ENCODE results near the gene TCHHL1. TPM values are rescaled to one million over a fixed set of nuclear protein-coding genes. Genes with fewer than 3 reads are reported as not detected.

The TCHHL1 gene
- total and polyA plus RNA-seq, 5 experiments from 2014 or later, result not detected

DNA sequence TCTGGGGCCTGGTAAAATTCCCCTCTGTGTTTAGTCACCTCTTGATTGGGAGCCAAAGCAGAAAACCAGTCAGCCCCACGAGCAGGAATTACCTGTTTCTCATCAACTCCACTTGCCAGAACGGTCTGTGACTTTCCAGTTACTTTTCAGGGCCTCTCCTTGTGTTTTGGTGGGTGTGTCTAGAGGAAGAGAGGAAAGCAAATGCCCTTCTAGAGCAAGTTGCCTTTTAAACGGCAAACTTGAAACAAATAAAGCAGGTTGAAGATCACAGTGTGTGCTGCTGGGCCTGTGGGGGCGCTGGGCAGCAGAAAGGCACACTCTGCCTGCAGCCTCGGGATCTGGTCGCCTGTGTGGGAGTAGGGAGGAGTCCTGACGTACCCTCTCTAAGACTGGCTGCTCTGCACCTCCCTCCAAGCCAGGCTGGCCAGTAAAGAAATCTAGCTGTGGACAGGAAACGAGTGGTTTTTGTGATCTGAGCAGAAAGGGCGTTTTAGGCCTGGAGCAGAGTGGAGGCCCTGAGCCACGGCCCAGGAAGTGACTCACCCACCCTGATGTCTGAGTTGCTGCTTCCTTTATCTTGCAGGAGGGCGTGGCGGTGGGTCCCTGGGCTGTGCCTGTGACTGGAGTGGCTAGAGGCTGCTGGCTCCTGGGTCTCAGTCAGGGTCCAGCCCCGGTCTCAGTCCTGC is 41.0 kb downstream of the TCHHL1 start:
- Mint-ChIP-seq H3K4me1 (peaks cover 14 to 53% (median 31%) of the 10 kb centered on the region in 4 donors), H3K36me3 (no peaks in the 10 kb centered on the region), H3K27me3 (peaks cover 0 to 4% (median 0%) of the 10 kb centered on the region in 5 donors), H3K27ac (peak overlapping the region; percentile 96 to 99 (median 98)), H3K4me3 (peak overlapping the region; percentile 65 to 88 (median 82)), H3K9me3 (no peaks in the 10 kb centered on the region)
- ATAC-seq (peak; percentile 91 to 92), DNase-seq (peak; percentile 54 to 90 (median 72))
- POLR2A ChIA-PET, result interaction anchor here (0.6 to 7.6 kb wide), 5 partner anchors 12 to 411 kb away, joined by 3 to 112 read pairs (median 7); partner anchors contain the start of gene S100A11

DNA sequence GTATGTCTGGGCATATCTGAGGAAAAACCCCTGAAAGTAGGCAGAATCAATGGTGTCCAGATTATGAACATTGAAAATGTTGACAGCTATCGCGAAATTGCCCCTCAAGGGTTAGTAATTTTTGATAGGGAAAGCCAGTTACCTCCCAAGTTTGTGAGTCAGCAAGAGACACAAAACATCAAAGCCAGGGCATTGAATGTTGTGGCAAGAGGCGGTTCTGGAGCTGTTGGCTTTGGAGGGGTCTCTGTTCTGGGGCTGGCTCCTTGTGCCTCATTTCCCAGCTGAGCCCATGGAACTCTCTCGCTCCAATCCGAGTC is 41.5 kb downstream of the TCHHL1 start:
- no peaks in the 10 kb centered on the region for H3K27me3 Mint-ChIP-seq
- H3K9me3 Mint-ChIP-seq, result no peaks in the 10 kb centered on the region
- H3K27ac Mint-ChIP-seq, result peak overlapping the region; percentile 96 to 99 (median 98)
- H3K36me3 Mint-ChIP-seq, result no peaks in the 10 kb centered on the region
- peaks cover 12 to 49% (median 27%) of the 10 kb centered on the region in 4 donors for H3K4me1 Mint-ChIP-seq
- peak overlapping the region in 9 of 10 donors; percentile 65 to 88 (median 82) for H3K4me3 Mint-ChIP-seq
- ATAC-seq, result peak in 1 of 2 donors; percentile 5
- DNase-seq, result peak in 1 of 10 donors; percentile 8
- POLR2A ChIA-PET, result interaction anchor here (0.6 to 7.6 kb wide), 5 partner anchors 11 to 412 kb away, joined by 4 to 112 read pairs (median 7); partner anchors contain the start of gene S100A11

DNA sequence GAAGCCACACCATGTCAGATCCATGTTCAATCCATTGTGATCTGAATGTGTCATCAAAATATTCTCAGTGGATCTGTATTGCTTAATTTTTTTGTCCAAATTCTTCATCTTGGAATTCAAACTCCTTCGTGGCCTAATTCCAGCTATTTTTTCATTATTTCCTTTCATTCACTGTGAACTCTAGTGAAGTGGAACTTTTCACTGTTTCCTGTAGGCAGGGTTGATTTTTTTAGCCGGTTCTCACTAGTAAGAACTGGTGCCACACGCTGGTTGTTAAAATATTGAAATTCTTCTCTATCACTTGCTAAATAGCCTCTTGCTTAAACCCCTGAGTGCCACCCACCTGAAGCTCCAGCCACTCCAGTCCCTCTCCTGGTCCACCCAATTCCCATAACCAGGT is 44.5 kb downstream of the TCHHL1 start:
- Mint-ChIP-seq H3K36me3 (no peaks in the 10 kb centered on the region), H3K9me3 (no peaks in the 10 kb centered on the region)
- ATAC-seq, result no peak

DNA sequence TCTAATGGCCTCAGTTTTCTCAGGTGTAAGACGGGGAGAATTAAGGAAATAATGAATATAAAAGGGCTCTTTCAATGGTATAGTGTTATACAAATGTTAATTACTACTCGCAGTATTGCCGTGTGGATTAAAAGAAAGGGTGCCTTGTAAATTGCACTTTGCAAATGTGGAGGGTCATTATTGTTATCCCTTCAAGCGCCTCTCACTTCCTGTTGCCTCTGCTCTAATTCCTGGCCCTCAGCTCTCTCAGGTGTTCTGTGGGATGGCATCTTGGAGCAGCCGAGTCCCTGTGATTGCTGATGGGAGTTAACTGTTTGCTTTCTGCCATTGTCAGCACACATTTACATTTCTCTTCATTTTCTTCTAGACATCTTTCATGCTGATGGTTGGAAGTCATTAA is 45.0 kb downstream of the TCHHL1 start:
- Mint-ChIP-seq H3K27ac (peak overlapping the region in 1 of 10 donors; percentile 64), H3K4me1 (peaks cover 12 to 31% (median 26%) of the 10 kb centered on the region in 4 donors), H3K27me3 (no peaks in the 10 kb centered on the region), H3K36me3 (no peaks in the 10 kb centered on the region), H3K4me3 (no peak overlapping the region), H3K9me3 (no peaks in the 10 kb centered on the region)
- DNase-seq (no peak), ATAC-seq (no peak)
- POLR2A ChIA-PET, result interaction anchor here (7.6 kb wide), 1 partner anchor 8 kb away, joined by 112 read pairs; the partner anchor contains the start of gene S100A11

More for the DNA sequence above, 44.5 kb downstream of the TCHHL1 start:
- no peak for DNase-seq
- H3K27me3 Mint-ChIP-seq, result no peaks in the 10 kb centered on the region
- H3K4me3 Mint-ChIP-seq, result no peak overlapping the region
- POLR2A ChIA-PET, result interaction anchor here (7.6 kb wide), 1 partner anchor 8 kb away, joined by 112 read pairs; the partner anchor contains the start of gene S100A11
- H3K27ac Mint-ChIP-seq, result peak overlapping the region in 4 of 10 donors; percentile 37 to 71 (median 52)
- H3K4me1 Mint-ChIP-seq, result peaks cover 12 to 33% (median 26%) of the 10 kb centered on the region in 4 donors

DNA sequence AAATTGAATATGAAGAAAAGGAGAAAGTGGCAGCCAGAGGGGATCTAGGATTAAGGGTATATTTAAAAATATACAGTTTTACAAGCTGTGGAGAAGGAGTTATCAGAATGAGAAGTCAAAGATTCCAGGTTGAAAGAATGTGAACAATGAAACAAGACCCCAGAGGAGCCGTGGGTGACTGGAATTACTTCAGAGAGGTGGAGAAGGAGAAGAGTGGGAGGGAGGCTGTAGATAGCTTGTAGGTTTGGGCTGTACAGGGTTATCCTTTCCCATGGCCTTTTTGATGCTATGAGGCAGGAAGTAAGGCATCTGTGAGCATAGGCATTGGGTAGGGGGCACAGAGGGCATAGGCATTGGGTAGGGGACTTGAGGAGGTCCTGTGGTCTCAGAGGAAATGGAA is 46.8 kb downstream of the TCHHL1 start:
- H3K9me3 Mint-ChIP-seq, result no peaks in the 10 kb centered on the region
- peaks cover 3 to 25% (median 14%) of the 10 kb centered on the region in 4 donors for H3K4me1 Mint-ChIP-seq
- DNase-seq (no peak), ATAC-seq (no peak)
- POLR2A ChIA-PET, result no interaction called here
- H3K27ac Mint-ChIP-seq, result no peak overlapping the region
- H3K27me3 Mint-ChIP-seq, result no peaks in the 10 kb centered on the region
- H3K36me3 Mint-ChIP-seq, result no peaks in the 10 kb centered on the region
- no peak overlapping the region for H3K4me3 Mint-ChIP-seq

DNA sequence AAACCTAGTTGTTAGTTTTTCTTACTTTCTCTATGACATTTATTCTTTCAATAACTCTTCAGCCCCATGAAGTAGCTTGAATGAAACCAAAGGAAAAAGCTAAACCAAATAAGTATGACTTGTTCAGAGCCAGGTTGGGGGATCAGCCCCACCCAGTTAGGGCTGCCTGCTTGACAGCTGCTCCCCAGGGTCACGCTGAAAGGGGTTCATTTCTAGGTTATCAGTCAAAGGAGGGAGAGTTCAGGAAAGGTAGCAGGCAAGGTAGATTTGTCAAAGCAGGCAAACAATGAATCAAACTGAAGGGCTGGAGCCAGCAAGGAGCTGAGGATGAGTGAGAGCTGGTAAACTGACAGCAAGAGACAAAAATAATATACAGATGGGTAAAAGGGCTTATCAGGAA is 49.0 kb downstream of the TCHHL1 start:
- POLR2A ChIA-PET, result no interaction called here
- no peak overlapping the region for H3K4me3 Mint-ChIP-seq
- no peaks in the 10 kb centered on the region for H3K27me3 Mint-ChIP-seq
- H3K4me1 Mint-ChIP-seq, result peaks cover 14 to 31% (median 25%) of the 10 kb centered on the region in 4 donors
- no peaks in the 10 kb centered on the region for H3K36me3 Mint-ChIP-seq
- DNase-seq, result no peak
- no peaks in the 10 kb centered on the region for H3K9me3 Mint-ChIP-seq
- no peak overlapping the region for H3K27ac Mint-ChIP-seq
- ATAC-seq, result no peak

DNA sequence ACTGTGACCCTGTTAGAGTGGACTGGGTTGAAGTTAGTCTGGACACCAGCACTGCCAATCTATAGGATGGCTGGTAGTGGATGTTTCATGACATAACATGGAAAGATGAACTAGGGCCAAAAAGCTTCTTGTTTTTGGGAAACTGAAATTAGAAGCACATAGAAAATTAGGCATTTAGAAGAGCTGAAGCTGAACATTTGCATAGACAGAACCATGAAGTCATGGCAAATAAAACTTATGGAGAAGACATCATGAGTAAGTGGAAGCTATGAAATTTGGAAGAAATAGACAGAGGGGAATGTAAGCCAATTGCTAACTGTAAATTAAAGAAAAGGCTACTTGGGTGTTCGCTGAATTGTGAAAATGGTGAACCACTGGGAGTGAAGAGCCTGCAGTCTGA is 49.4 kb downstream of the TCHHL1 start:
- no peak for ATAC-seq
- Mint-ChIP-seq H3K4me3 (no peak overlapping the region), H3K9me3 (no peaks in the 10 kb centered on the region), H3K27ac (peak overlapping the region in 1 of 10 donors; percentile 18), H3K4me1 (peaks cover 16 to 35% (median 26%) of the 10 kb centered on the region in 4 donors), H3K27me3 (no peaks in the 10 kb centered on the region), H3K36me3 (no peaks in the 10 kb centered on the region)
- POLR2A ChIA-PET, result no interaction called here
- DNase-seq, result no peak

DNA sequence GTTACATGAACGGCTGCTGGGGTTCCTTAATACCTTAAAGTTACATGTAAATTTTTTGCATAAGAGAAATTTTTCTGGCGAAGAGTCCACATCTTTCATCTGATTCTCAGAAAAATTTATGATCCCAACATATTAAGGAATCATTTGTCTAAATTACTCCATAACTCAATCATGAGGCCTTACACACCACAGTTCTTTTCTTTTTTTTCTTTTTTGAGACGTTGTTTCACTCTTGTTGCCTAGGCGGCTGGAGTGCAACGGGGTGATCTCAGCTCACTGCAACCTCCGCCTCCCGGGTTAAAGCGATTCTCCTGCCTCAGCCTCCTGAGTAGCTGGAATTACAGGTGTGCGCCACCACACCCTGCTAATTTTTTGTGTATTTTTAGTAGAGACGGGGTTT is 50.0 kb downstream of the TCHHL1 start:
- no peaks in the 10 kb centered on the region for H3K36me3 Mint-ChIP-seq
- POLR2A ChIA-PET, result no interaction called here
- peak overlapping the region in 1 of 10 donors; percentile 26 for H3K27ac Mint-ChIP-seq
- DNase-seq (no peak), ATAC-seq (no peak)
- H3K4me1 Mint-ChIP-seq, result peaks cover 16 to 39% (median 32%) of the 10 kb centered on the region in 4 donors
- H3K27me3 Mint-ChIP-seq, result no peaks in the 10 kb centered on the region
- H3K9me3 Mint-ChIP-seq, result no peaks in the 10 kb centered on the region
- peak overlapping the region in 1 of 10 donors; percentile 29 for H3K4me3 Mint-ChIP-seq

DNA sequence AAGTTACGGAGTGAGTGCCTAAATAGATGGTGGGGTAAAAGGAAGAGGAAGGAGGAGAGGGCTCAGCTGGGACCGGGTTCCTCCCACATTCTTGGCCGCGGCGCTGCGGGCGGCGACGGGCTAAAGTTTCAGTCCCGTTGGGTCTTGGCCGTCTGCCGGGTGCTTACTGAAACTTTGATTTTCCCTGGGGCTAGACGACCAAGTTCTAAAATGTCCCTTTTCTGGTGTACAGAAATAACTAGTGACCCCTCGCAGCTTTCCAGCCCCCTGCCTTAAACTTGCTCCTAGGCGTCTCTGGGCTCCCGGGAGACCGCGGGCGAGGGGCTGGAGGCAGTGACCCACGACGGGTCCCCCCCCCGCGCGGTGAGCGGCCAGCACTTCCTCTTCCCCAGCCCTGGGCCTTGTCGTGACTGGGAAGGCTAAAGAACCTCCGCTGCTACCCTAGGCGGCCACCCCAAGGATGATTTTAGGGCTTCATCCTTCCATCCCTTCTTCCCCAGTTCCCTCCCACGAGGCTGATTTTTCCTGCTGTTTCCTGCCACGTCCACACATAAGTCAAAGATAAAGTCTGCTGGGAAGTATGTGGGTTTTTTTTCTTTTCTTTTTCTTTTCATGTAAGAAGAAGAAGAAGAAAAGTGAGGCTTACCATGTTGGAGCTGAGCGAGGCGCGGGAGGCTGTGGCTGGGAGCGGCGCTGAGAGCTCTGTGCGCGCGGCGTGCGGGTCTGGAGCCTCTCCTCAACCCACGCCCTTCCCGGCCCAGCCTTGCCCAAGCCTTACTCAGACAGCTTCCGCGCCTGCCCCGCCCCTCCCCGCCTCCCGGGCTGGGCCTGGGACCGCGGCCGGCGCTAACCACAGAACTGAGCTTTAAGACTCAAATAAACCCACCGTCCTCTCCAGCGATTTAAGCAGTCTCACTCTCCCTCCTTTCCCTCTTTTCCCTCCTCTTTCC is 52.3 kb downstream of the TCHHL1 start, which contains the start of gene S100A11:
Gene S100A11, minus strand, starts transcription at position 738 of the 950 bp plus-strand sequence. Its CDS starts 89 bp downstream, at position 649.
- Mint-ChIP-seq H3K4me1 (peaks cover 24 to 60% (median 47%) of the 10 kb centered on the region in 4 donors), H3K27ac (peak within 1 kb of the TSS; percentile 91 to 100 (median 98)), H3K27me3 (no peaks in the 10 kb centered on the region), H3K9me3 (no peaks in the 10 kb centered on the region), H3K36me3 (peaks cover 5 to 20% (median 17%) of the 10 kb centered on the region in 3 donors), H3K4me3 (peak within 1 kb of the TSS; percentile 90 to 100 (median 96))
- POLR2A ChIA-PET, result interaction anchor here (0.6 to 5.0 kb wide), 13 partner anchors 10 to 423 kb away, joined by 3 to 112 read pairs (median 4); partner anchors contain the start of gene THEM4
- DNase-seq, result peak in 9 of 10 donors; percentile 10 to 74 (median 32)
- peak; percentile 18 to 53 for ATAC-seq

DNA sequence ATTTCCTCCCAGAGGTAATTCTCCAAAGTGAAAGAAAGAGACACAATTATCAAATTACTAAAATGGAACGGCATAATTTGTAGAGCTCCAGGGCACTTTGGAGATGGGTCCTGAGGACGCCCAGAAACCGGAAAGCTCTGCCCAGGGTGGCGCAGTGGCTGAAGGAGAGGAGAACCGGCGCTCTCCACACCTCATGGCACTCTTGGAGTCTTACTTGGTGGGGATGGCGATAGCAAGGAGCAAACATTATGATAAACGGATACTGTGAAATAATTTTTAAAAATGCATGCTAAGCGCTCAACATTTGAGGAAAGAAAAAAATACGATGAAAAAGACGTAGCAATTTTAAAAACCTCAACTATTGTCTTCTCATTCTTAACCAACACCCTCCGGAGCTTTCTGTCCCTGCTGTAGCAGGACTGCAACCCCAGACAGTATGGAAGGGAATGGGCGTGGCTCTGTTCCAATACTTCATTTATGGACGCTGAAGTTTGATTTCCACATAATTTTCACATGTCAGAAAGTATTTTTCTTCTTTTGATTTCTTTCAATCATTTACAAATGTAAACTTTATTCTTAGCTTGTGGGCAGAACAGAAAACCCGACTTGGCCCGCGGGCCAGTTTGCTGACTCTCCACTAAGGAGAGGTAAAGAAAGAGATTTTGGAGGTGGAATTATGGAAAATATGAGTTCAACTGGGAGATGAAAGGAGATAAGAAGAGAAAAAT is 53.2 kb downstream of the TCHHL1 start:
- DNase-seq (peak in 1 of 10 donors; percentile 8), ATAC-seq (peak; percentile 10 to 19)
- POLR2A ChIA-PET, result interaction anchor here (0.6 to 5.0 kb wide), 12 partner anchors 10 to 423 kb away, joined by 3 to 112 read pairs (median 5); partner anchors contain the start of gene THEM4
- Mint-ChIP-seq H3K27me3 (no peaks in the 10 kb centered on the region), H3K27ac (peak overlapping the region; percentile 91 to 100 (median 98)), H3K9me3 (no peaks in the 10 kb centered on the region), H3K4me3 (peak overlapping the region; percentile 90 to 100 (median 96)), H3K36me3 (peaks cover 5 to 21% (median 17%) of the 10 kb centered on the region in 3 donors), H3K4me1 (peaks cover 26 to 60% (median 47%) of the 10 kb centered on the region in 4 donors)

DNA sequence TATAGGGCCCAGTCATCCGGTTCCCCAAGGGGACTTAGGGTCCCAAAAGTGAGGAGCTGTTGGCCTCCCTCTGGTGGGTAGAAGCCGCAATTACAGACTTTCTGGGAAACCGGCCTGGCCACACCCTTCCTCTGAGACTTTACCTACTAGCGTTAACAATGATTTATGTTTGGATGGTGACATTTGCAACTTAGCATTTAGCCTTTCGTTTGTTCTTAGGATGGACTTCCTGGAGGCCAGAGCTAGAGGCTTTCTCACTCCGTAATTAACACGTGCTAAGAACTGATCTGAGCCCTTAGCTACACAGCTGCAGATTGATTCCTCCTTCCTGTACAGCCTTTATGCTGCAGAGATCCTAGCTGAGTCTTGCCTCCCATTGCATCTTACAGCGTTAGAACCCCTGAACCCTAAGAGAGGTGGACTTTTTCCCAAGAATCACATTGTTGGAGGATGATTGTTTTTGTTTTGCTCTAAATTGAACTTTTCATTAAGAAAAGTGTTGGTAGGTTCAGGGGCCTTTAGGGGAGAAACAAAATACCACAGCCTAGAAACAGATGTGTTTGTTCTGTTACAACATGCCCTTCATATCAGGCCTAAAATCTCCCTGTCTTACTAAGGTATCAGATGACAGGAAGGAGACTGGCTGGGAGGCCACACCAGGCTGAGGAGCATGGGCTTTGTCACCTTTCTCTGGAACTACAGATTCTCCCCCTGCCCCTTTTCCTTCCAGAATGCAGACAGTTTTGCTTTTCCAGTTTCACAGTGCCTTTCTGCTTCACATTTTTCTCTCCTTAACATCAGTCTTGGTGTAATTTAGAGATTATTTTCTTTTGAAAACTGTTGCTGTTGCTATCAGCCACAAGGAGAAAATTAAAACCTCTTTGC is 54.0 kb downstream of the TCHHL1 start:
- Mint-ChIP-seq H3K36me3 (peaks cover 5 to 21% (median 17%) of the 10 kb centered on the region in 3 donors), H3K27ac (peak overlapping the region; percentile 91 to 100 (median 98)), H3K9me3 (no peaks in the 10 kb centered on the region), H3K4me1 (peaks cover 27 to 60% (median 47%) of the 10 kb centered on the region in 4 donors), H3K27me3 (no peaks in the 10 kb centered on the region), H3K4me3 (peak overlapping the region; percentile 90 to 100 (median 96))
- DNase-seq (peak; percentile 26 to 75 (median 61)), ATAC-seq (peak; percentile 78 to 90)
- POLR2A ChIA-PET, result interaction anchor here (0.7 to 5.0 kb wide), 14 partner anchors 10 to 424 kb away, joined by 3 to 112 read pairs (median 4); partner anchors contain the start of gene THEM4
